ENCODE data around the gene MPP2. TPM values are rescaled to one million over a fixed set of nuclear protein-coding genes. Genes with fewer than 3 reads are reported as not detected.
A peak's percentile ranks its signal among the peaks of the same experiment; 100 is the strongest.

The MPP2 gene
- total RNA-seq, 2 donors from 2014 or later, result 10.7 to 15.0 TPM

- H3K27ac ChIP-seq, result no peak overlapping the region
- DNase-seq (ENCODE audit: low spot score) (no peak), ATAC-seq (ENCODE audit: insufficient number of reproducible peaks, low FRiP score, low read depth) (no peak)
- H3K4me1 ChIP-seq (ENCODE audit: control insufficient read depth in 1 of 2, low read depth in 2 of 2), result peaks cover 2 to 11% of the 10 kb centered on the region in 2 donors
- no peaks in the 10 kb centered on the region for H3K36me3 ChIP-seq
- no peaks in the 10 kb centered on the region for H3K9me3 ChIP-seq
- no peak overlapping the region for H3K4me3 ChIP-seq
- no peak for TF ChIP-seq CTCF (IDR thresholded peaks at IDR 0.05)
- no peaks in the 10 kb centered on the region for H3K27me3 ChIP-seq (replicated peaks; ENCODE audit: insufficient read depth)
Observed at GRCh38 chr17:43849116-43849515, 58.2 kb downstream of the MPP2 start.

- no peak for DNase-seq (ENCODE audit: low spot score)
- ATAC-seq (ENCODE audit: insufficient number of reproducible peaks, low FRiP score, low read depth), result no peak
- no peak for TF ChIP-seq CTCF (IDR thresholded peaks at IDR 0.05)
- Histone ChIP-seq H3K27me3 (replicated peaks; ENCODE audit: insufficient read depth) (no peaks in the 10 kb centered on the region), H3K27ac (no peak overlapping the region), H3K9me3 (no peaks in the 10 kb centered on the region), H3K36me3 (no peaks in the 10 kb centered on the region), H3K4me1 (ENCODE audit: control insufficient read depth in 1 of 2, low read depth in 2 of 2) (peaks cover 2 to 11% of the 10 kb centered on the region in 2 donors), H3K4me3 (no peak overlapping the region)
Observed at GRCh38 chr17:43848601-43849000, 58.7 kb downstream of the MPP2 start.

- H3K36me3 ChIP-seq, result no peaks in the 10 kb centered on the region
- no peak for TF ChIP-seq CTCF (IDR thresholded peaks at IDR 0.05)
- no peak within 1 kb of the TSS for H3K4me3 ChIP-seq
- H3K27ac ChIP-seq, result peak within 1 kb of the TSS; percentile 10 to 64
- no peak for ATAC-seq (ENCODE audit: insufficient number of reproducible peaks, low FRiP score, low read depth)
- no peak for DNase-seq (ENCODE audit: low spot score)
- peaks cover 2 to 14% of the 10 kb centered on the region in 2 donors for H3K4me1 ChIP-seq (ENCODE audit: control insufficient read depth in 1 of 2, low read depth in 2 of 2)
- no peaks in the 10 kb centered on the region for H3K9me3 ChIP-seq
- no peaks in the 10 kb centered on the region for H3K27me3 ChIP-seq (replicated peaks; ENCODE audit: insufficient read depth)
Observed at GRCh38 chr17:43846963-43847371, 60.4 kb downstream of the MPP2 start, which contains the start of gene CD300LG. Gene CD300LG, plus strand, starts transcription at chr17:43847176. Its CDS starts 41 bp downstream, at chr17:43847217.

GRCh38 chr17:43846221-43846712 lies 61.1 kb downstream of the MPP2 start:
- Histone ChIP-seq H3K4me3 (no peak overlapping the region), H3K36me3 (no peaks in the 10 kb centered on the region), H3K9me3 (no peaks in the 10 kb centered on the region), H3K27ac (peak overlapping the region; percentile 10 to 64), H3K4me1 (ENCODE audit: control insufficient read depth in 1 of 2, low read depth in 2 of 2) (peaks cover 5 to 21% of the 10 kb centered on the region in 2 donors), H3K27me3 (replicated peaks; ENCODE audit: insufficient read depth) (no peaks in the 10 kb centered on the region)
- DNase-seq (ENCODE audit: low spot score), result peak; percentile 36
- ATAC-seq (ENCODE audit: insufficient number of reproducible peaks, low FRiP score, low read depth), result peak; percentile 46
- peak; percentile 99 for TF ChIP-seq CTCF (IDR thresholded peaks at IDR 0.05)

GRCh38 chr17:43845766-43846165 lies 61.6 kb downstream of the MPP2 start:
- Histone ChIP-seq H3K36me3 (no peaks in the 10 kb centered on the region), H3K27me3 (replicated peaks; ENCODE audit: insufficient read depth) (no peaks in the 10 kb centered on the region), H3K9me3 (no peaks in the 10 kb centered on the region), H3K27ac (peak overlapping the region; percentile 10 to 64), H3K4me1 (ENCODE audit: control insufficient read depth in 1 of 2, low read depth in 2 of 2) (peaks cover 10 to 26% of the 10 kb centered on the region in 2 donors), H3K4me3 (no peak overlapping the region)
- ATAC-seq (ENCODE audit: insufficient number of reproducible peaks, low FRiP score, low read depth) (no peak), DNase-seq (ENCODE audit: low spot score) (no peak)
- no peak for TF ChIP-seq CTCF (IDR thresholded peaks at IDR 0.05)
